HCT116 (cell line): ENCODE results near the gene ZSWIM6. TPM values are rescaled to one million over a fixed set of nuclear protein-coding genes. Genes with fewer than 3 reads are reported as not detected.

ENCODE experiments used
- ATAC-seq: fragments of 200-7000 bp; cut with Tn5 transposase; 2 replicates; pipeline ENCODE4 v1.9.1; 2020; ENCODE audit warnings: mild to moderate bottlenecking, moderate library complexity
- BruUV-seq: library from RNA; stranded (reverse); fragments of 400-500 nt; replicated peaks from 2 replicates; lab custom pipeline; 2021; lab: Mats Ljungman, UMichigan
- CTCF ChIA-PET: fragments of 300-600 bp; sonication (Branson Sonifier 250); formaldehyde crosslinking; loops from one replicate; lab custom pipeline; 2021; ENCODE audit warnings: antibody characterized with exemption; lab: Charles Lee
- POLR2A ChIA-PET: fragments of 300-600, 350-600 bp; sonication (Branson Sonifier 250); formaldehyde crosslinking; loops from one replicate; lab custom pipeline; 2021; ENCODE audit warnings: antibody characterized with exemption; lab: Charles Lee
- RAD21 ChIA-PET, 2 experiments: fragments of 300-600 bp; sonication (Branson Sonifier 250); formaldehyde crosslinking; loops; one replicate each; lab custom pipeline; 2023; ENCODE audit warnings: low total read pairs in 2 of 2; ENCODE audit not compliant: uncharacterized antibody in 2 of 2, unreplicated experiment in 2 of 2, low non-redundant PET in 1 of 2; lab: Charles Lee
- DNase-seq: peaks from one replicate; pipeline ENCODE4 v3.0.0-alpha.2; 2010; ENCODE audit warnings: low read depth, low spot score
- H2AFZ ChIP-seq: fragments of 200-600 bp; shearing (Covaris generic), sonication (generic); 2 replicates; pipeline ENCODE4 v1.6.1; 2017; ENCODE audit warnings: low read depth, mixed run types, mixed read lengths, antibody characterized with exemption, low read length; ENCODE audit not compliant: poor library complexity, severe bottlenecking
- H3K27ac ChIP-seq: 2 replicates; pipeline ENCODE4 v1.5.1; 2012; ENCODE audit warnings: low read depth, low read length
- H3K27me3 ChIP-seq: fragments of 200-600 bp; sonication (generic); 2 replicates; pipeline ENCODE4 v1.6.1; 2016; ENCODE audit warnings: mixed run types, low read length, mixed read lengths; ENCODE audit not compliant: insufficient read depth
- H3K36me3 ChIP-seq, 2 experiments: fragments of 200-500 bp in 1 of 2; fragments of 200-600 bp in 1 of 2; sonication (Bioruptor generic) in 1 of 2; sonication (generic) in 1 of 2; 2 replicates each; pipeline versions ENCODE4 v1.5.1 to v1.6.1; 2014 to 2016; ENCODE audit warnings: low read length in 2 of 2, inconsistent platforms in 1 of 2, mixed read lengths in 1 of 2, mixed run types in 1 of 2; ENCODE audit not compliant: insufficient read depth in 2 of 2, control insufficient read depth in 1 of 2
- H3K4me1 ChIP-seq, 2 experiments: fragments of 200-600 bp in 1 of 2; sonication (generic) in 1 of 2; 2 replicates each; pipeline versions ENCODE4 v1.5.1 to v1.6.1; 2012 to 2017; ENCODE audit warnings: low read length in 2 of 2, inconsistent platforms in 1 of 2, mild to moderate bottlenecking in 1 of 2, mixed read lengths in 1 of 2, mixed run types in 1 of 2, moderate library complexity in 1 of 2; ENCODE audit not compliant: insufficient read depth in 2 of 2, control insufficient read depth in 1 of 2
- H3K4me2 ChIP-seq: fragments of 200-600 bp; sonication (generic); 2 replicates; pipeline ENCODE4 v1.6.1; 2017; ENCODE audit warnings: mixed run types, low read length, mixed read lengths
- H3K4me3 ChIP-seq, 2 experiments: fragments of 200-600 bp in 1 of 2; sonication (generic) in 1 of 2; replicated peaks in 1 of 2; 2 replicates each; pipeline ENCODE4 v1.5.1; 2011 to 2016; ENCODE audit warnings: low read length in 2 of 2, control low read depth in 1 of 2, low read depth in 1 of 2, mild to moderate bottlenecking in 1 of 2, mixed read lengths in 1 of 2, mixed run types in 1 of 2
- H3K79me2 ChIP-seq: fragments of 200-600 bp; sonication (generic); 2 replicates; pipeline ENCODE4 v1.6.1; 2017; ENCODE audit warnings: mild to moderate bottlenecking, mixed run types, low read length, moderate library complexity, mixed read lengths; ENCODE audit not compliant: insufficient read depth
- H3K9ac ChIP-seq: fragments of 200-600 bp; sonication (generic); 2 replicates; pipeline ENCODE4 v1.6.1; 2016; ENCODE audit warnings: low read length, mixed read lengths
- H3K9me2 ChIP-seq: fragments of 200-600 bp; sonication (generic), shearing (Covaris generic); 2 replicates; pipeline ENCODE4 v1.6.1; 2017; ENCODE audit warnings: mixed run types, mild to moderate bottlenecking, moderate library complexity; ENCODE audit not compliant: insufficient read depth
- H3K9me3 ChIP-seq, 2 experiments: fragments of 200-500 bp in 1 of 2; fragments of 200-600 bp in 1 of 2; sonication (Bioruptor generic) in 1 of 2; sonication (generic) in 1 of 2; 2 replicates each; pipeline ENCODE4 v1.6.1; 2014 to 2017; ENCODE audit warnings: low read length in 2 of 2, mixed read lengths in 2 of 2, inconsistent platforms in 1 of 2, low read depth in 1 of 2, mild to moderate bottlenecking in 1 of 2, mixed run types in 1 of 2, moderate library complexity in 1 of 2; ENCODE audit not compliant: control insufficient read depth in 1 of 2, insufficient read depth in 1 of 2
- H4K20me1 ChIP-seq: fragments of 200-600 bp; sonication (generic), shearing (Covaris generic); 2 replicates; pipeline ENCODE4 v1.6.1; 2017; ENCODE audit warnings: mixed run types, mild to moderate bottlenecking, moderate library complexity; ENCODE audit not compliant: insufficient read depth
- CBX3 ChIP-seq: IDR thresholded peaks from 2 replicates; pipeline ENCODE4 v1.6.1; 2012; ENCODE audit warnings: low read depth
- EZH2 ChIP-seq: fragments of 200-600 bp; sonication (generic); IDR thresholded peaks from 2 replicates; pipeline ENCODE4 v1.6.1; 2017; ENCODE audit warnings: antibody characterized with exemption, mixed run types
- EZH2phosphoT487 ChIP-seq: fragments of 200-600 bp; IDR thresholded peaks from 2 replicates; pipeline ENCODE4 v1.6.1; 2018; ENCODE audit warnings: antibody characterized with exemption, borderline replicate concordance
- POLR2AphosphoS5 ChIP-seq: IDR thresholded peaks from 2 replicates; pipeline ENCODE4 v1.6.1; 2011; ENCODE audit warnings: mild to moderate bottlenecking, low read depth, low read length, moderate library complexity
- SP1 ChIP-seq: IDR thresholded peaks from 2 replicates; pipeline ENCODE4 v1.6.1; 2012; ENCODE audit warnings: low read depth
- SRF ChIP-seq: IDR thresholded peaks from 2 replicates; pipeline ENCODE4 v1.6.1; 2012; ENCODE audit warnings: low read depth
- TCF7L2 ChIP-seq: IDR thresholded peaks from 2 replicates; pipeline ENCODE4 v1.7.0; 2011; ENCODE audit warnings: borderline replicate concordance, inconsistent platforms; ENCODE audit not compliant: insufficient read depth, insufficient read length; ENCODE audit errors: extremely low read depth
- ZFX ChIP-seq: fragments of 450-650 bp; IDR thresholded peaks from 2 replicates; pipeline ENCODE4 v1.6.1; 2017
- ZNF274 ChIP-seq: fragments of 200-500 bp; sonication (Bioruptor generic); IDR thresholded peaks from 2 replicates; pipeline ENCODE4 v1.6.1; 2014; ENCODE audit warnings: mild to moderate bottlenecking, low read depth, low read length, inconsistent platforms
- intact Hi-C: fragments of 100-400 bp; cut with micrococcal nuclease; formaldehyde crosslinking; loops from 2 replicates; pipeline ENCODE4 v1.10.0; 2022
- total RNA-seq: library from RNA; stranded (reverse); gene quantifications from one replicate; pipeline ENCODE4 v1.2.1, GENCODE V29; 2021; ENCODE audit not compliant: unreplicated experiment
- TF ChIP-seq, protein P1 (sequence below): IDR thresholded peaks from 2 replicates; pipeline ENCODE4 v1.6.1; 2012
- TF ChIP-seq, protein P2 (sequence below): IDR thresholded peaks from 2 replicates; pipeline ENCODE4 v1.6.1; 2012
- TF ChIP-seq, protein P3 (sequence below), 3 experiments: fragments of 200-600 bp in 1 of 3; sonication (generic) in 1 of 3; IDR thresholded peaks in 2 of 3; conservative IDR thresholded peaks in 1 of 3; 2 replicates each; pipeline ENCODE4 v1.5.1; 2012 to 2017; ENCODE audit warnings: low read depth in 2 of 3, low read length in 2 of 3, antibody characterized with exemption in 1 of 3, borderline replicate concordance in 1 of 3, control low read depth in 1 of 3, mild to moderate bottlenecking in 1 of 3, mixed read lengths in 1 of 3, mixed run types in 1 of 3, moderate library complexity in 1 of 3; ENCODE audit not compliant: insufficient read depth in 1 of 3
- TF ChIP-seq, protein P4 (sequence below): IDR thresholded peaks from 2 replicates; pipeline ENCODE4 v1.6.1; 2011; ENCODE audit warnings: mild to moderate bottlenecking, low read length, moderate library complexity; ENCODE audit not compliant: insufficient replicate concordance; ENCODE audit errors: extremely low read depth

Gene ZSWIM6
- total RNA-seq, 1 experiment from 2014 or later: 7.4 TPM

DNA sequence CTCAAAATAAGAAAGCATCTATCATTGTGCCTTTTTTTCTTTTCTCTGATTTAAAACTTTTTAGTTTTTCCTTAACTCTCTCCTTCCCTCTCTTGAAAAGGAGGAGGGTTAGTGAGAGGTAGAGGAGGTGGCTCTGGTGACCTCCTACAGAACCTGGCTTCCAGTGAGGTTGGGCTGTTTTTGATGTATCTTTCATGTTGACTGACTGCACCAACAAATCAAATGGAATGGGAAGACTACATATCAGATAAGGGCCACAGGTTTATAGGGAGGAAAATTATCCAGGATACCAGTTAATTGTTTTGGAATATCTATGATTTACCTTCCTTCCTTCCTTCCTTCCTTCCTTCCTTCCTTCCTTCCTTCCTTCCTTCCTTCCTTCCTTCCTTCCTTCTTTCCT is 173.2 kb downstream of the ZSWIM6 start:
- no peaks in the 10 kb centered on the region for H3K79me2 ChIP-seq
- no peak overlapping the region for H3K4me3 ChIP-seq
- ChIA-PET CTCF (no interaction called here), RAD21 (no interaction called here), POLR2A (no interaction called here)
- H3K36me3 ChIP-seq: no peaks in the 10 kb centered on the region
- H3K27me3 ChIP-seq: no peaks in the 10 kb centered on the region
- ATAC-seq: no peak
- TF ChIP-seq, protein P1, sequence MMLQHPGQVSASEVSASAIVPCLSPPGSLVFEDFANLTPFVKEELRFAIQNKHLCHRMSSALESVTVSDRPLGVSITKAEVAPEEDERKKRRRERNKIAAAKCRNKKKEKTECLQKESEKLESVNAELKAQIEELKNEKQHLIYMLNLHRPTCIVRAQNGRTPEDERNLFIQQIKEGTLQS: no peak
- TF ChIP-seq CBX3: no peak
- TF ChIP-seq EZH2phosphoT487: no peak
- no peak for TF ChIP-seq SP1
- TF ChIP-seq SRF: no peak
- TF ChIP-seq, protein P2, sequence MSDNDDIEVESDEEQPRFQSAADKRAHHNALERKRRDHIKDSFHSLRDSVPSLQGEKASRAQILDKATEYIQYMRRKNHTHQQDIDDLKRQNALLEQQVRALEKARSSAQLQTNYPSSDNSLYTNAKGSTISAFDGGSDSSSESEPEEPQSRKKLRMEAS: no peak
- TF ChIP-seq, protein P3, sequence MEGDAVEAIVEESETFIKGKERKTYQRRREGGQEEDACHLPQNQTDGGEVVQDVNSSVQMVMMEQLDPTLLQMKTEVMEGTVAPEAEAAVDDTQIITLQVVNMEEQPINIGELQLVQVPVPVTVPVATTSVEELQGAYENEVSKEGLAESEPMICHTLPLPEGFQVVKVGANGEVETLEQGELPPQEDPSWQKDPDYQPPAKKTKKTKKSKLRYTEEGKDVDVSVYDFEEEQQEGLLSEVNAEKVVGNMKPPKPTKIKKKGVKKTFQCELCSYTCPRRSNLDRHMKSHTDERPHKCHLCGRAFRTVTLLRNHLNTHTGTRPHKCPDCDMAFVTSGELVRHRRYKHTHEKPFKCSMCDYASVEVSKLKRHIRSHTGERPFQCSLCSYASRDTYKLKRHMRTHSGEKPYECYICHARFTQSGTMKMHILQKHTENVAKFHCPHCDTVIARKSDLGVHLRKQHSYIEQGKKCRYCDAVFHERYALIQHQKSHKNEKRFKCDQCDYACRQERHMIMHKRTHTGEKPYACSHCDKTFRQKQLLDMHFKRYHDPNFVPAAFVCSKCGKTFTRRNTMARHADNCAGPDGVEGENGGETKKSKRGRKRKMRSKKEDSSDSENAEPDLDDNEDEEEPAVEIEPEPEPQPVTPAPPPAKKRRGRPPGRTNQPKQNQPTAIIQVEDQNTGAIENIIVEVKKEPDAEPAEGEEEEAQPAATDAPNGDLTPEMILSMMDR (IDR thresholded peaks at IDR 0.05 in 2 of 3, conservative IDR thresholded peaks at IDR 0.05 in 1 of 3; ENCODE audit: borderline replicate concordance in 1 of 3, insufficient read depth in 1 of 3, low read depth in 2 of 3, low read length in 2 of 3): no peak
- no peak for TF ChIP-seq EZH2
- no peak for TF ChIP-seq TCF7L2
- no peak for TF ChIP-seq ZFX
- TF ChIP-seq ZNF274: no peak
- TF ChIP-seq POLR2AphosphoS5: no peak
- TF ChIP-seq, protein P4, sequence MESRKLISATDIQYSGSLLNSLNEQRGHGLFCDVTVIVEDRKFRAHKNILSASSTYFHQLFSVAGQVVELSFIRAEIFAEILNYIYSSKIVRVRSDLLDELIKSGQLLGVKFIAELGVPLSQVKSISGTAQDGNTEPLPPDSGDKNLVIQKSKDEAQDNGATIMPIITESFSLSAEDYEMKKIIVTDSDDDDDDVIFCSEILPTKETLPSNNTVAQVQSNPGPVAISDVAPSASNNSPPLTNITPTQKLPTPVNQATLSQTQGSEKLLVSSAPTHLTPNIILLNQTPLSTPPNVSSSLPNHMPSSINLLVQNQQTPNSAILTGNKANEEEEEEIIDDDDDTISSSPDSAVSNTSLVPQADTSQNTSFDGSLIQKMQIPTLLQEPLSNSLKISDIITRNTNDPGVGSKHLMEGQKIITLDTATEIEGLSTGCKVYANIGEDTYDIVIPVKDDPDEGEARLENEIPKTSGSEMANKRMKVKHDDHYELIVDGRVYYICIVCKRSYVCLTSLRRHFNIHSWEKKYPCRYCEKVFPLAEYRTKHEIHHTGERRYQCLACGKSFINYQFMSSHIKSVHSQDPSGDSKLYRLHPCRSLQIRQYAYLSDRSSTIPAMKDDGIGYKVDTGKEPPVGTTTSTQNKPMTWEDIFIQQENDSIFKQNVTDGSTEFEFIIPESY: no peak
- no peaks in the 10 kb centered on the region for H4K20me1 ChIP-seq
- no peak overlapping the region for H3K27ac ChIP-seq
- H2AFZ ChIP-seq: no peak overlapping the region
- H3K4me2 ChIP-seq: no peak overlapping the region
- no peak overlapping the region for H3K9ac ChIP-seq
- H3K9me2 ChIP-seq: no peaks in the 10 kb centered on the region
- no peaks in the 10 kb centered on the region for H3K4me1 ChIP-seq
- no peaks in the 10 kb centered on the region for H3K9me3 ChIP-seq
- BruUV-seq: no TSS peak
- DNase-seq: no peak
- intact Hi-C loops: no loop called here
